ENCODE measurements around the gene CARM1.

DNA sequence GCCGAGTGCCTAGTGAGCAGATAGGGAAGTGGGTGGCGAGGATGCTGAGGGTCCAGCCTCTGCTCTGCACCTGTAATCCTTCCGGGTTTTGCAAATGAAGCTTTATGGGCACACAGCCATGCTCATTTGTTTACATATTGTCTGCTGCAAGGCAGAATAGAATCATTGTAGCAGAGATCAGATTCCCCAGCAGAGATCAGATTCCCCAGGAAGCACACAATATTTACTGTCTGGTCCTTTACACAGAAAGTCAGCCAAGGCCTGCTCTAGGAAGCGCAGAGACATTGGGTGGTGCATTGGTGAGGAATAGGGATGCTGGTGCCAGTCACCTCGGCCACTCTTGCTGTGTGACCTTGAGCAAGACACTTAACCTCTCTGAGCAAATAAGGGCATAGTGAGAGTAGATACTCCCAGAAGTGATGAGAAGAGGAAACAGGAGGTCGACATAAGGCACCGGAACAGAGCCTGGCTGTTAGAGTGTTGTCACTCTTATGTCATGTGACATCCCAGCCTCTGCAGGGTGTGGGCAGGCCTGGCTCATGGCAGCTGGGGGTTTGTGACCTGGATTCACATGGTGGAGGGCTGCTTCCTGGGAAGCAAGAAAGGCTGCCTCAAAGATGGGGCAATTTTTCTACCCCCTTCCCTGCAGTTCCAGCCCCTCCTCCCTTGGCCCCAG lies 25.6 kb downstream of the CARM1 start:
- TF ChIP-seq POLR2A (IDR thresholded peaks at IDR 0.05): no peak
- TF ChIP-seq, protein P1, sequence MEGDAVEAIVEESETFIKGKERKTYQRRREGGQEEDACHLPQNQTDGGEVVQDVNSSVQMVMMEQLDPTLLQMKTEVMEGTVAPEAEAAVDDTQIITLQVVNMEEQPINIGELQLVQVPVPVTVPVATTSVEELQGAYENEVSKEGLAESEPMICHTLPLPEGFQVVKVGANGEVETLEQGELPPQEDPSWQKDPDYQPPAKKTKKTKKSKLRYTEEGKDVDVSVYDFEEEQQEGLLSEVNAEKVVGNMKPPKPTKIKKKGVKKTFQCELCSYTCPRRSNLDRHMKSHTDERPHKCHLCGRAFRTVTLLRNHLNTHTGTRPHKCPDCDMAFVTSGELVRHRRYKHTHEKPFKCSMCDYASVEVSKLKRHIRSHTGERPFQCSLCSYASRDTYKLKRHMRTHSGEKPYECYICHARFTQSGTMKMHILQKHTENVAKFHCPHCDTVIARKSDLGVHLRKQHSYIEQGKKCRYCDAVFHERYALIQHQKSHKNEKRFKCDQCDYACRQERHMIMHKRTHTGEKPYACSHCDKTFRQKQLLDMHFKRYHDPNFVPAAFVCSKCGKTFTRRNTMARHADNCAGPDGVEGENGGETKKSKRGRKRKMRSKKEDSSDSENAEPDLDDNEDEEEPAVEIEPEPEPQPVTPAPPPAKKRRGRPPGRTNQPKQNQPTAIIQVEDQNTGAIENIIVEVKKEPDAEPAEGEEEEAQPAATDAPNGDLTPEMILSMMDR (IDR thresholded peaks at IDR 0.05): no peak
